UCSD-AML1 (cell line): ENCODE data around the gene KIF26A.

Experiments used
- DNase-seq: peaks from one replicate; lab custom pipeline; 2025; ENCODE audit not compliant: unreplicated experiment; lab: John Stamatoyannopoulos, UW

KIF26A gene

GRCh38 chr14:104175811-104176210, 37.4 kb downstream of the KIF26A start:
- DNase-seq, result no peak

- no peak for DNase-seq
Measured at GRCh38 chr14:104176611-104177010, 38.2 kb downstream of the KIF26A start.

- DNase-seq, result no peak
Measured at GRCh38 chr14:104177411-104177810, 39.0 kb downstream of the KIF26A start.

- DNase-seq, result no peak
Measured at GRCh38 chr14:104178279-104178678, 39.9 kb downstream of the KIF26A start.

- no peak for DNase-seq
Measured at GRCh38 chr14:104179126-104179525, 40.7 kb downstream of the KIF26A start.

GRCh38 chr14:104179564-104180129, 41.3 kb downstream of the KIF26A start:
- DNase-seq, result no peak

GRCh38 chr14:104180561-104181165, 42.3 kb downstream of the KIF26A start:
- no peak for DNase-seq

- DNase-seq, result no peak
Measured at GRCh38 chr14:104181761-104182530, 43.6 kb downstream of the KIF26A start.

- DNase-seq, result no peak
Measured at GRCh38 chr14:104182857-104183425, 44.6 kb downstream of the KIF26A start.

GRCh38 chr14:104183796-104184195, 45.4 kb downstream of the KIF26A start:
- DNase-seq, result no peak

GRCh38 chr14:104184506-104184905, 46.1 kb downstream of the KIF26A start:
- DNase-seq, result no peak

- DNase-seq, result no peak
Measured at GRCh38 chr14:104184911-104185499, 46.6 kb downstream of the KIF26A start.

- DNase-seq, result no peak
Measured at GRCh38 chr14:104185916-104186495, 47.6 kb downstream of the KIF26A start.

- no peak for DNase-seq
Measured at GRCh38 chr14:104186575-104186974, 48.2 kb downstream of the KIF26A start.

GRCh38 chr14:104187121-104187889, 48.9 kb downstream of the KIF26A start:
- DNase-seq, result no peak

GRCh38 chr14:104187931-104188726, 49.7 kb downstream of the KIF26A start:
- DNase-seq, result no peak

- no peak for DNase-seq
Measured at GRCh38 chr14:104188727-104189400, 50.5 kb downstream of the KIF26A start.

- DNase-seq, result no peak
Measured at GRCh38 chr14:104189629-104190335, 51.4 kb downstream of the KIF26A start.
